Breast epithelium (tissue), 3 donors: Measurements from ENCODE around the gene EPS8L1.

ENCODE experiments used
- CTCF ChIP-seq, 3 donors: fragments of 450-650 bp; IDR thresholded peaks; one replicate each; pipeline ENCODE4 v1.5.1; 2016 to 2017; ENCODE audit warnings: antibody characterized with exemption in 3 of 3, mild to moderate bottlenecking in 3 of 3, moderate library complexity in 3 of 3
- POLR2AphosphoS5 ChIP-seq, 3 donors: sonication (generic); formaldehyde crosslinking; IDR thresholded peaks; one replicate each; pipeline ENCODE4 v1.6.1; 2017; ENCODE audit warnings: antibody characterized with exemption in 3 of 3

DNA sequence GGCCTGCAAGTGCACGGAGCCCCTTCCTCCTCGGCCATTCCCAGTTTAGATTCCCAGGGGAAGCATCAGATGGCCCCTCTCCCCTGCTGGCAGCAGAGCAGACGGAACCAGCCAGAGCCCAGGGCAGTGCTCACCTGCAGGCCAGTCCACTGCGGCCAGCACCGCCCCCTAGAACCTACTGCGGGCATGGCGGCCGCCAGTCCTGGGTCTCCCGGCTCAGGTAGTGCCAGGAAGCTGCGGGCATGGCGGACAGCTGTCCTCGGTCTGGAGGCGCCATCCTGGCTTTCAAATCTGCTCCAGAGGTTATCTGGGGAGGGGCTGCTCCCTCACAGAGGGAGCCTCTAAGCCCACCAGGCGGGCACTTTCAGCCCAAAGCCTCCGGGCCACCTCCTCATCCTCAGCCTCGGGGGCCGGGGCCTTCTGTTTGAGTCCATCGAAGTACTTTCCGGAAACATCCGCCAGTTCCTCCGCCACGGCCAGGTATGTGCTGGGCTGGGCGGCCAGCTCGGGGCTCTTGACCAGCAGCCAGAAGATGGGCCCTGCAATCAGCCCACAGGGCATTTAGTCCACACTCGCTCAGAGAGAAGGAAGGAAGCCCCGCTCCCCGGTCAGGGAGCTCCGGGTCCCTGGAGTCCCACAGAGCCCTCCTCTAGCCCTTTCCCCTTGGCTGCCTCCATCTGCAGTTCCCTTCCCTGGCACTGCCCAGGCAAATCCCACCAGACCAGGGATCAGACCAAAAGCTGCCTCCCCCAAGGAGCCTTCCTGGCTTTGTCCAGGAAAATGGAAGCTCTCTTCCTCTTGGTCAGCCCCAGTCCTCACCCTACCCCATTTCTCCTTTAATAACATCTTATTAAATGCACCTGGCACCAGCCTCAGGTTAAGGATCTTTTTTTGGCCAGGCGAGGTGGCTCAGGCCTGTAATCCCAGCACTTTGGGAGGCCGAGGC is 30.6 kb upstream of the EPS8L1 start:
- TF ChIP-seq CTCF (IDR thresholded peaks at IDR 0.05) (no peak), POLR2AphosphoS5 (IDR thresholded peaks at IDR 0.05) (no peak)
